ENCODE results near the gene TRAPPC2. TPM values are rescaled to one million over a fixed set of nuclear protein-coding genes. Genes with fewer than 3 reads are reported as not detected.

The TRAPPC2 gene
- total RNA-seq, 1 donor from 2014 or later = 23.4 TPM

GRCh38 chrX:13662355-13662791, 72.0 kb downstream of the TRAPPC2 start:
- peaks cover 14% of the 10 kb centered on the region for H3K9me3 Mint-ChIP-seq (ENCODE audit: low read depth)

More at GRCh38 chrX:13662355-13662791, 72.0 kb downstream of the TRAPPC2 start:
- TF ChIP-seq CTCF (IDR thresholded peaks at IDR 0.05; ENCODE audit: unreplicated experiment) = no peak
- no peak overlapping the region for H3K4me3 Mint-ChIP-seq (ENCODE audit: low read depth)
- H3K4me1 Mint-ChIP-seq (ENCODE audit: low read depth) = peaks cover 6% of the 10 kb centered on the region
- peaks cover 6% of the 10 kb centered on the region for H3K36me3 Mint-ChIP-seq (ENCODE audit: insufficient read depth)
- no peak for DNase-seq (ENCODE audit: low spot score, unreplicated experiment)
- no peaks in the 10 kb centered on the region for H3K27me3 Mint-ChIP-seq
- no peak overlapping the region for H3K27ac Mint-ChIP-seq

Other genes with a start within 250 kb of the TRAPPC2 start
- gene EGFL6, start 165.0 kb downstream of the TRAPPC2 start, total RNA-seq = 0.29 and 0.34 TPM in 2 replicates
- gene TCEANC, start 81.5 kb downstream of the TRAPPC2 start, total RNA-seq = 3.0 and 4.1 TPM in 2 replicates
- gene RAB9A, start 45.5 kb downstream of the TRAPPC2 start, total RNA-seq = 17.6 and 20.5 TPM in 2 replicates
- gene OFD1, start 128 bp upstream of the TRAPPC2 start, total RNA-seq = 58.5 and 65.4 TPM in 2 replicates
- 20.4 and 21.8 TPM in 2 replicates for gene GPM6B, start 82.5 kb upstream of the TRAPPC2 start, total RNA-seq

Measured in progenitor cell of endocrine pancreas (in vitro differentiated cells).